ENCODE results near the gene PTCH1.

PTCH1 gene

GRCh38 chr9:95516734-95517558, at the start of gene PTCH1:
PTCH1 (minus strand) TSS chr9:95516971.
- no peak for DNase-seq

GRCh38 chr9:95565982-95566381, 49.2 kb upstream of the PTCH1 start:
- DNase-seq, result no peak

GRCh38 chr9:95561913-95562312, 45.1 kb upstream of the PTCH1 start:
- DNase-seq, result no peak

GRCh38 chr9:95557142-95557541, 40.4 kb upstream of the PTCH1 start:
- DNase-seq, result no peak

GRCh38 chr9:95556521-95556920, 39.8 kb upstream of the PTCH1 start:
- DNase-seq, result no peak

- DNase-seq, result no peak
Observed at GRCh38 chr9:95552814-95553546, 36.2 kb upstream of the PTCH1 start.

GRCh38 chr9:95552255-95552654, 35.5 kb upstream of the PTCH1 start:
- no peak for DNase-seq

- no peak for DNase-seq
Observed at GRCh38 chr9:95551406-95551805, 34.6 kb upstream of the PTCH1 start.

GRCh38 chr9:95545831-95546567, 29.2 kb upstream of the PTCH1 start:
- DNase-seq, result no peak

GRCh38 chr9:95533996-95534680, 17.4 kb upstream of the PTCH1 start:
- no peak for DNase-seq

- no peak for DNase-seq
Observed at GRCh38 chr9:95529910-95530309, 13.1 kb upstream of the PTCH1 start.

GRCh38 chr9:95528908-95529502, 12.2 kb upstream of the PTCH1 start:
- no peak for DNase-seq

GRCh38 chr9:95522871-95523370, 6.2 kb upstream of the PTCH1 start:
- no peak for DNase-seq

- DNase-seq, result no peak
Observed at GRCh38 chr9:95521699-95522098, 4.9 kb upstream of the PTCH1 start.

GRCh38 chr9:95517559-95518425, 1.0 kb upstream of the PTCH1 start:
- DNase-seq, result no peak

- DNase-seq, result no peak
Observed at GRCh38 chr9:95516221-95516733, 494 bp downstream of the PTCH1 start.

GRCh38 chr9:95515272-95516113, 1.3 kb downstream of the PTCH1 start:
- peak in 1 of 2 experiments; percentile 27 for DNase-seq

- no peak for DNase-seq
Observed at GRCh38 chr9:95514342-95514741, 2.4 kb downstream of the PTCH1 start.

- no peak for DNase-seq
Observed at GRCh38 chr9:95513711-95514110, 3.1 kb downstream of the PTCH1 start.

GRCh38 chr9:95512709-95513095, 4.1 kb downstream of the PTCH1 start:
- DNase-seq, result no peak
